ENCODE results near the gene NFIX. TPM values are rescaled to one million over a fixed set of nuclear protein-coding genes. Genes with fewer than 3 reads are reported as not detected.

NFIX gene
- total RNA-seq, 6 experiments from 2014 or later, result 20.3 to 40.0 (median 26.7) TPM

- Histone ChIP-seq H3K36me3 (no peaks in the 10 kb centered on the region), H3K9me3 (no peaks in the 10 kb centered on the region), H3K27me3 (no peaks in the 10 kb centered on the region), H3K4me1 (peaks cover 0 to 11% (median 3%) of the 10 kb centered on the region in 4 donors), H3K27ac (peak overlapping the region in 2 of 3 donors; percentile 16 to 44), H3K4me3 (peak overlapping the region; percentile 66 to 69 (median 68))
- DNase-seq (peak in 2 of 3 donors; percentile 47 to 48), ATAC-seq (peak; percentile 30 to 59 (median 37))
- intact Hi-C loops (cut with DNase I), result no loop called here
- WGBS (ENCODE audit: insufficient coverage, low coverage, low lambda C conversion rate, missing lambda C conversion rate), result 4% methylated on average over 5 of the region's 129 CpGs
- TF ChIP-seq POLR2A (IDR thresholded peaks at IDR 0.05), result no peak
- TF ChIP-seq CTCF (IDR thresholded peaks at IDR 0.05), result no peak
These were observed 526 bp downstream of the NFIX start for GRCh38 chr19:12995596-12996405.

GRCh38 chr19:12996406-12997094 lies 1.3 kb downstream of the NFIX start:
- H3K36me3 ChIP-seq, result no peaks in the 10 kb centered on the region
- DNase-seq (peak; percentile 63 to 70 (median 68)), ATAC-seq (peak; percentile 67 to 80 (median 75))
- intact Hi-C loops (cut with DNase I), result no loop called here
- peak overlapping the region; percentile 66 to 69 (median 68) for H3K4me3 ChIP-seq
- peaks cover 0 to 14% (median 3%) of the 10 kb centered on the region in 4 donors for H3K4me1 ChIP-seq
- H3K27ac ChIP-seq, result peak overlapping the region in 2 of 3 donors; percentile 16 to 44
- no peaks in the 10 kb centered on the region for H3K27me3 ChIP-seq
- no peaks in the 10 kb centered on the region for H3K9me3 ChIP-seq
- TF ChIP-seq POLR2A (IDR thresholded peaks at IDR 0.05), result no peak
- TF ChIP-seq CTCF (IDR thresholded peaks at IDR 0.05), result peak in 1 of 4 donors; percentile 5
- no CpG with 5 or more reads among the region's 52 CpGs for WGBS (ENCODE audit: insufficient coverage, low coverage, low lambda C conversion rate, missing lambda C conversion rate)

- peaks cover 0 to 17% (median 3%) of the 10 kb centered on the region in 4 donors for H3K4me1 ChIP-seq
- H3K4me3 ChIP-seq, result peak overlapping the region in 1 of 3 donors; percentile 69
- H3K27ac ChIP-seq, result no peak overlapping the region
- intact Hi-C loops (cut with DNase I), result no loop called here
- TF ChIP-seq POLR2A (IDR thresholded peaks at IDR 0.05), result no peak
- no peak for TF ChIP-seq CTCF (IDR thresholded peaks at IDR 0.05)
- no peaks in the 10 kb centered on the region for H3K36me3 ChIP-seq
- no peaks in the 10 kb centered on the region for H3K27me3 ChIP-seq
- no peak for ATAC-seq
- no peaks in the 10 kb centered on the region for H3K9me3 ChIP-seq
- WGBS (ENCODE audit: insufficient coverage, low coverage, low lambda C conversion rate, missing lambda C conversion rate), result 76% methylated on average over 3 of the region's 25 CpGs
- DNase-seq, result no peak
These were observed 2.1 kb downstream of the NFIX start for GRCh38 chr19:12997179-12997966.
